HG03439 (cell line): ENCODE measurements around the gene DLAT.
"Not testable (repeated sequence)": the region's sequence is repeated elsewhere in the genome, so short reads cannot be mapped to it uniquely, and the experiment has no call there.

Experiments
- ATAC-seq: cut with Tn5 transposase; IDR thresholded peaks from one replicate; pipeline ENCODE4 v1.9.1; 2021; ENCODE audit warnings: mild to moderate bottlenecking, moderate library complexity; ENCODE audit not compliant: unreplicated experiment

Gene DLAT

GRCh38 chr11:112004389-112004788 lies 20.8 kb upstream of the DLAT start:
- peak; percentile 87 for ATAC-seq

GRCh38 chr11:112005422-112006094 lies 19.6 kb upstream of the DLAT start:
- no peak for ATAC-seq

- ATAC-seq, result not testable (repeated sequence)
Observed at GRCh38 chr11:112006095-112006441, 19.1 kb upstream of the DLAT start.

GRCh38 chr11:112011451-112011850 lies 13.8 kb upstream of the DLAT start:
- not testable (repeated sequence) for ATAC-seq

- ATAC-seq, result no peak
Observed at GRCh38 chr11:112012874-112013273, 12.3 kb upstream of the DLAT start.

- ATAC-seq, result no peak
Observed at GRCh38 chr11:112013497-112014164, 11.6 kb upstream of the DLAT start.

- peak; percentile 81 for ATAC-seq
Observed at GRCh38 chr11:112016088-112016764, 9.0 kb upstream of the DLAT start.

- ATAC-seq, result peak; percentile 42
Observed at GRCh38 chr11:112016765-112017376, 8.3 kb upstream of the DLAT start.

GRCh38 chr11:112017538-112017937 lies 7.7 kb upstream of the DLAT start:
- ATAC-seq, result no peak

GRCh38 chr11:112019066-112019465 lies 6.1 kb upstream of the DLAT start:
- ATAC-seq, result no peak

- no peak for ATAC-seq
Observed at GRCh38 chr11:112023104-112023503, 2.1 kb upstream of the DLAT start.

- ATAC-seq, result no peak
Observed at GRCh38 chr11:112024178-112024772, 933 bp upstream of the DLAT start.

GRCh38 chr11:112025707-112026106 lies 499 bp downstream of the DLAT start:
- ATAC-seq, result no peak

GRCh38 chr11:112026784-112027410 lies 1.7 kb downstream of the DLAT start:
- not testable (repeated sequence) for ATAC-seq

- no peak for ATAC-seq
Observed at GRCh38 chr11:112029460-112029859, 4.3 kb downstream of the DLAT start.

- ATAC-seq, result no peak
Observed at GRCh38 chr11:112033902-112034301, 8.7 kb downstream of the DLAT start.

GRCh38 chr11:112037527-112037926 lies 12.3 kb downstream of the DLAT start:
- ATAC-seq, result no peak

GRCh38 chr11:112042161-112042960 lies 17.2 kb downstream of the DLAT start:
- no peak for ATAC-seq

GRCh38 chr11:112042961-112043304 lies 17.7 kb downstream of the DLAT start:
- ATAC-seq, result no peak

- ATAC-seq, result no peak
Observed at GRCh38 chr11:112044961-112045360, 19.8 kb downstream of the DLAT start.
